Heart right ventricle (tissue), 16 donors: ENCODE measurements around the gene DNAL1. TPM values are rescaled to one million over a fixed set of nuclear protein-coding genes. Genes with fewer than 3 reads are reported as not detected.

ENCODE experiments used
- ATAC-seq, 8 donors: fragments of 200-7000 bp; cut with Tn5 transposase; one replicate each; pipeline ENCODE4 v1.9.1; 2020; ENCODE audit warnings: mild to moderate bottlenecking in 8 of 8, moderate library complexity in 8 of 8, moderate number of reproducible peaks in 1 of 8
- DNase-seq, 2 donors: peaks; one replicate each; pipeline ENCODE4 v3.0.0-alpha.2; 2020
- H3K27ac ChIP-seq, 10 donors: fragments of 200-600 bp; sonication (generic) in 2 of 10; one replicate each; pipeline versions ENCODE4 v1.5.0 to v1.8.0; 2020 to 2022; ENCODE audit warnings: mild to moderate bottlenecking in 3 of 10
- H3K27me3 ChIP-seq, 7 donors: fragments of 200-600 bp; one replicate each; pipeline ENCODE4 v1.8.0; 2021 to 2022; ENCODE audit warnings: mild to moderate bottlenecking in 2 of 7
- H3K36me3 ChIP-seq, 9 donors: fragments of 200-600 bp; sonication (generic) in 1 of 9; one replicate each; pipeline versions ENCODE4 v1.5.0 to v1.8.0; 2020 to 2022; ENCODE audit warnings: mild to moderate bottlenecking in 2 of 9
- H3K4me1 ChIP-seq, 9 donors: fragments of 200-600 bp; sonication (generic) in 1 of 9; one replicate each; pipeline versions ENCODE4 v1.5.0 to v1.8.0; 2020 to 2022; ENCODE audit warnings: mild to moderate bottlenecking in 4 of 9
- H3K4me3 ChIP-seq, 10 donors: fragments of 200-600 bp; sonication (generic) in 2 of 10; one replicate each; pipeline versions ENCODE4 v1.5.0 to v1.8.0; 2020 to 2022; ENCODE audit warnings: mild to moderate bottlenecking in 7 of 10, moderate library complexity in 2 of 10
- H3K9me3 ChIP-seq, 11 donors: fragments of 200-600 bp in 10 of 11; sonication (generic) in 2 of 11; one replicate each; pipeline versions ENCODE4 v1.5.0 to v1.8.0; 2013 to 2022; ENCODE audit warnings: mild to moderate bottlenecking in 2 of 11, control low read depth in 1 of 11, moderate library complexity in 1 of 11
- WGBS, 2 donors: extraction: QIAGEN DNeasy Blood & Tissue Kit; methylation state at CpG; one replicate each; pipeline ENCODE4 v1.1.7; 2013; ENCODE audit warnings: inconsistent platforms in 1 of 2; 5-methylcytosine and 5-hydroxymethylcytosine counted together
- intact Hi-C, 10 donors: fragments of 100-400 bp; cut with DNase I; formaldehyde crosslinking; loops; one replicate each; pipeline versions ENCODE4 v1.11.1 to v1.14.2; 2022
- polyA plus RNA-seq, 2 donors: library from polyadenylated mRNA; stranded (reverse); fragments of 200-250 nt; gene quantifications; one replicate each; pipeline ENCODE4 v1.2.3, GENCODE V29; 2013
- total RNA-seq, 10 donors: library from RNA; stranded (reverse); fragmentation: NEBNext Ultra II Directional in 3 of 10; extraction: Animal tissue kit (Norgen Biotek cat#: 25700) in 3 of 10; gene quantifications; one replicate each; pipeline versions ENCODE4 v1.2.1 to v1.2.4, GENCODE V29; 2021 to 2023
- TF ChIP-seq, protein P1 (sequence below), 9 donors: fragments of 200-600 bp; sonication (generic) in 2 of 9; IDR thresholded peaks; one replicate each; pipeline versions ENCODE4 v1.5.0 to v1.8.0; 2021 to 2022; ENCODE audit warnings: antibody characterized with exemption in 9 of 9, mild to moderate bottlenecking in 5 of 9, moderate library complexity in 1 of 9
- donor health status: Arrhythmogenic right ventricular cardiomyopathy.
- donor health status: ischemic (EF 13 %, LVEDD 7.1; RV severe dilation, severe dysfunction).
- donor health status: healthy with polysubstance abuse.
- donor health status: DM: no; HTN: yes; CAD: no.
- donor health status: DM: no; HTN: no; CAD: no.
- donor health status: ischemic (EF 25% LVEDD 6.9; RV normal size, moderate dysfunction).
- donor health status: ischemic (EF 25% LVEDD 5.7; RV mildly dilated, moderate dysfunction).
- donor health status: healthy.
- donor health status: DM: yes; HTN: yes; CAD: no.
- donor health status: Ischemic cardiomyopathy.
- donor health status: ischemic (EF 35%, LVEDD 5.7; RV mildly dilated, moderate dysfunction).
- donor health status: nonischemic (EF 11% LVEDD 7.7; RV severe dilation, severe dysfunction).
- donor health status: DM: yes; HTN: yes; CAD: no.
- donor health status: PGD.
- donor health status: ischemic (EF 29% LVEDD 5.4; RV normal size, mild dysfunction).
- donor health status: nonischemic (EF 23%, LVEDD 6.1; RV moderate dilation, normal function).

Gene DNAL1
- total and polyA plus RNA-seq, 12 donors = 5.9 to 21.2 (median 13.7) TPM

DNA sequence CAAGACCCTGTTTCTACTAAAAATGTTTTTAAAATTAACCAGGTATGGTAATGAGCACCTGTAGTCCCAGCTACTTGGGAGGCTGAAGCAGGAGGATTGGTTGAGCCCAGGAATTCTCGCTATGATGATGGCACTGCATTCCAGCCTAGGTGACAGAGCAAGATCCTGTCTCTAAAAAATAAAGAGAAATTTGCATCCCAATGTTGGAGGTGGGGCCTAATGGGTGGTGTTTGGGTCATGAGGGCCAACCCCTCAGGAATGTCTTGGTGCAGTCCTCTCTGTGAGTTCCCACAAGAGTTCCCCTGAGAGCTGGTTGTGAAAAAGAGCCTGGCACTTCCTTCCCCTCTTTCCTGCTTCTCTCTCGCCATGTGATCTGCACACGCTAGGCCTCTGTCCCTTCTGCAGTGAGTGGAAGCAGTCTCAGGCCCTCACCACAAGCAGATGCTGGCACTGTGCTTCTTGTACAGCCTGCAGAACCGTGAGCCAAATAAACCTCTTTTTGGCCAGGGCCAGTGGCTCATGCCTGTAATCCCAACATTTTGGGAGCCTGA is 21.2 kb upstream of the DNAL1 start:
- no peak for DNase-seq
- H3K4me3 ChIP-seq = no peak overlapping the region
- H3K27me3 ChIP-seq = no peaks in the 10 kb centered on the region
- intact Hi-C loops = no loop called here
- H3K36me3 ChIP-seq = no peaks in the 10 kb centered on the region
- TF ChIP-seq, protein P1, sequence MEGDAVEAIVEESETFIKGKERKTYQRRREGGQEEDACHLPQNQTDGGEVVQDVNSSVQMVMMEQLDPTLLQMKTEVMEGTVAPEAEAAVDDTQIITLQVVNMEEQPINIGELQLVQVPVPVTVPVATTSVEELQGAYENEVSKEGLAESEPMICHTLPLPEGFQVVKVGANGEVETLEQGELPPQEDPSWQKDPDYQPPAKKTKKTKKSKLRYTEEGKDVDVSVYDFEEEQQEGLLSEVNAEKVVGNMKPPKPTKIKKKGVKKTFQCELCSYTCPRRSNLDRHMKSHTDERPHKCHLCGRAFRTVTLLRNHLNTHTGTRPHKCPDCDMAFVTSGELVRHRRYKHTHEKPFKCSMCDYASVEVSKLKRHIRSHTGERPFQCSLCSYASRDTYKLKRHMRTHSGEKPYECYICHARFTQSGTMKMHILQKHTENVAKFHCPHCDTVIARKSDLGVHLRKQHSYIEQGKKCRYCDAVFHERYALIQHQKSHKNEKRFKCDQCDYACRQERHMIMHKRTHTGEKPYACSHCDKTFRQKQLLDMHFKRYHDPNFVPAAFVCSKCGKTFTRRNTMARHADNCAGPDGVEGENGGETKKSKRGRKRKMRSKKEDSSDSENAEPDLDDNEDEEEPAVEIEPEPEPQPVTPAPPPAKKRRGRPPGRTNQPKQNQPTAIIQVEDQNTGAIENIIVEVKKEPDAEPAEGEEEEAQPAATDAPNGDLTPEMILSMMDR (IDR thresholded peaks at IDR 0.05) = no peak
- H3K9me3 ChIP-seq = no peaks in the 10 kb centered on the region
- ATAC-seq = no peak
- no peaks in the 10 kb centered on the region for H3K4me1 ChIP-seq
- H3K27ac ChIP-seq = no peak overlapping the region
- 89 to 95% methylated on average over 4 of the region's 4 CpGs for WGBS, 2 donors

DNA sequence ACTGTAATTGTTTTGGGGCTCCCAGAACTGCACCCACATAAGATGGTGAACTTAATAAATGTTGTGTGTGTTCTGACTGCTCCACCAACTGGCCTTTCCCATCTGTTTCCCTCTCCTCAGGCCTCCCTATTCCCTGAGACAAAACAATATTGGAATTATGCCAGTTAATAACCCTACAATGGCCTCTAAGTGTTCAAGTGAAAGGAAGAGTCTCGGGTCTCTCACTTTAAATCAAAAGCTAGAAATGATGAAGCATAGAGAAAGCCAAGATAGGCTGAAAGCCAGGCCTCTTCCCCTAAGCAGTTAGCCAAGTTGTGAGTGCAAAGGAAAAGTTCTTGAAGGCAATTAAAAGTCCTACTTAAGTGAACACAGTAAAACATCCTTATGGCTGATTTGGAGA is 19.1 kb upstream of the DNAL1 start:
- intact Hi-C loops = no loop called here
- H3K4me3 ChIP-seq = no peak overlapping the region
- ATAC-seq (no peak), DNase-seq (no peak)
- no peak overlapping the region for H3K27ac ChIP-seq
- H3K4me1 ChIP-seq = no peaks in the 10 kb centered on the region
- no peaks in the 10 kb centered on the region for H3K27me3 ChIP-seq
- H3K9me3 ChIP-seq = no peaks in the 10 kb centered on the region
- WGBS, 2 donors = 45 to 47% methylated on average over 1 of the region's 1 CpG
- no peaks in the 10 kb centered on the region for H3K36me3 ChIP-seq
- TF ChIP-seq, protein P1 (IDR thresholded peaks at IDR 0.05) = no peak

DNA sequence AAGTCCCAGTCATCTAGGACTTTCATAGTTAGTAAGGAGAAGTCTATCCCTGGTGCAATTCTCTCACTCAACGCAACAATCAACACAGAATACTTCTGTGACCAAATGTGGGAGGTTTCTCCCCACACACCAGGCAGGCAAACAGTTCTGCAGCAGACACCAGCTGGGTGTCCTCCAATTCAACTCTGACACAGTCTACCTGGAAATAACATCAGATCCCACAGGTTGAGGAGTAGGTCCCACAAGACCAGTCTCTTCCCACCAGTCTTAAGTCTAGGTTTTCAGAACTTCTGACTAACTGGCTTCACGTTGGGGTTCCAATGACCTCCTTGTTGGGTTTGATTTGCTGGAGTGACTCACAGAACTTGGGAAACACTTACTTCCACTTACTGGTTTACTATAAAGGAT is 17.6 kb upstream of the DNAL1 start:
- DNase-seq = no peak
- WGBS, 2 donors = 92% methylated on average over 2 of the region's 2 CpGs

DNA sequence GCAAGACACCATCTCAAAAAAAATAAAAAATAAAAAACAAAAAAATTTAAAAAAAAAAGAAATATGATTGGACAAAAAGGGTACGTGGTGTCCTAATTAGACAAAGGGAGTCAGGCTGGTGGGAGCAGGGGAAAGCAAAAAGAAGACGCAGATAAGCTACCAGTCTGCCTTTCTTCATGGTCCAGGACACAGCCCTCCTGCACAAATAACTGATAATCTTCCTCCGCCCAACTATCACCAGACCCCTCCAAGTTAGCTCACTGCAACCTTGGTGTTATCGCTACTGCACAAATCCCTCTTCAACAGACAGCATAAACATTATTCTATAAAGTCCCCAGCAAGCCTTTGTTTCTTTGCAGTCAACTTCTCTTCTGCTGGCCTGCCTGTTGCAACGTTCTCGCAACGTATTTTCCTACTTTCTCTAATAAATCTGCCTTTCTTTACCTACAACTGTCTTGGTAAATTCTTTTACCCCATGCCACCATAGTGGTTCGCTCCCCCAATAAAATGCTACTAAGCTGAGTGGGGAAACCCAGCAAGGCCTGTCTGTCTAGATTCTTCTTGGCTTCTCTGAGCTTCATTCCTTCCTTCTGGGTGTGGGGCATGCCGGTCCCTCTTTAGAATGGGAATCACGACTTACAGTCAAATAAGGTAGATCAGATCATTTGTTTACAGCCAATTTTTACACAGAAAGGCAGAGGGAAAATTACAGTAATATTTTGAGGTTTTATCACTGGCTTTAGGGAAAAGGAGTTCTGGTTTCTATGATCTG is 14.6 kb upstream of the DNAL1 start:
- DNase-seq (no peak), ATAC-seq (no peak)
- no peaks in the 10 kb centered on the region for H3K9me3 ChIP-seq
- no peaks in the 10 kb centered on the region for H3K36me3 ChIP-seq
- peaks cover 0 to 15% (median 0%) of the 10 kb centered on the region in 7 donors for H3K27me3 ChIP-seq
- no peak overlapping the region for H3K4me3 ChIP-seq
- intact Hi-C loops = loop anchor here in 6 of 10 donors (5.0 to 10.0 kb wide), 4 partner anchors 118 to 345 kb away; no protein-coding TSS in a partner anchor
- H3K27ac ChIP-seq = no peak overlapping the region
- WGBS, 2 donors = 77 to 80% methylated on average over 10 of the region's 10 CpGs
- TF ChIP-seq, protein P1 (IDR thresholded peaks at IDR 0.05) = no peak
- H3K4me1 ChIP-seq = peaks cover 0 to 17% (median 13%) of the 10 kb centered on the region in 9 donors

More for the DNA sequence above, 17.6 kb upstream of the DNAL1 start:
- Histone ChIP-seq H3K27me3 (no peaks in the 10 kb centered on the region), H3K36me3 (no peaks in the 10 kb centered on the region), H3K4me3 (no peak overlapping the region), H3K4me1 (no peaks in the 10 kb centered on the region), H3K27ac (no peak overlapping the region), H3K9me3 (no peaks in the 10 kb centered on the region)
- TF ChIP-seq, protein P1 (IDR thresholded peaks at IDR 0.05) = no peak
- intact Hi-C loops = no loop called here
- no peak for ATAC-seq
